Right atrium auricular region (tissue), 2 donors: ENCODE measurements around the gene MGLL. TPM values are rescaled to one million over a fixed set of nuclear protein-coding genes. Genes with fewer than 3 reads are reported as not detected.

Source experiments
- DNase-seq: peaks from one replicate; pipeline ENCODE4 v3.0.0-alpha.2; 2019; ENCODE audit warnings: low spot score
- H3K27ac ChIP-seq, 2 donors: fragments of 200-600 bp; sonication (generic); 1 replicate in 1 of 2; 2 replicates in 1 of 2; pipeline ENCODE4 v1.5.1; 2016 to 2019
- H3K27me3 ChIP-seq, 2 donors: fragments of 200-600 bp; sonication (generic); one replicate each; pipeline versions ENCODE4 v1.5.1 to v1.6.0; 2017 to 2019
- H3K36me3 ChIP-seq: fragments of 200-600 bp; sonication (generic); one replicate; pipeline ENCODE4 v1.5.1; 2016
- H3K4me1 ChIP-seq, 2 donors: fragments of 200-600 bp; sonication (generic); one replicate each; pipeline versions ENCODE4 v1.5.1 to v1.6.0; 2017 to 2019
- H3K4me3 ChIP-seq, 2 donors: fragments of 200-600 bp; sonication (generic); 1 replicate in 1 of 2; 2 replicates in 1 of 2; pipeline ENCODE4 v1.5.1; 2017 to 2019; ENCODE audit warnings: mild to moderate bottlenecking in 1 of 2, moderate library complexity in 1 of 2
- H3K9me3 ChIP-seq, 2 donors: fragments of 200-600 bp; sonication (generic); one replicate each; pipeline ENCODE4 v1.5.1; 2019
- total RNA-seq, 2 donors: library from RNA; depleted of rRNA; stranded (reverse); fragments of >200 nt; gene quantifications; one replicate each; pipeline ENCODE4 v1.1.0, GENCODE V29; 2016
- TF ChIP-seq, protein P1 (sequence below), 2 donors: fragments of 200-600 bp; sonication (generic); IDR thresholded peaks; one replicate each; pipeline ENCODE4 v1.5.1; 2019; ENCODE audit warnings: antibody characterized with exemption in 2 of 2

MGLL gene
- total RNA-seq, 2 donors from 2014 or later, result 36.3 to 46.4 TPM

DNA sequence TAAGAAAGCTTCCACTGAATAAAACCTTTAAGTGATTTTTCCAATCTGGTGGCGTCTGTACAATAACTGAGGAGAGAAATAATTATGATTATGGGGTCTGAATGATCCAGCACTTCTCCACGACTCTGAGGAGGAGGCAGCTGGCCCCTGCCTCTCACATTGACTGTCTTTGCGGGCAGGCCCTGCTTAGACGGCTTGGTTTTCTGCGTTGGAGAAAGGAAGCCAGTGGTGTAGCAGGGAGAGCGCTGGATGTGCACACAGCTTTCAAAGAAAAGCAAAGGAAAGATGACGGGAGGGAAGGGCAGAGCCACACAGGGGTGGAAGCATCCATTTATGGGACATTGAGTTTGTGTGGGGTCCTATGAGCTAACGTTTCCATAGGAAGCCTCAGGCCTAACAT, 62.5 kb downstream of the MGLL start:
- TF ChIP-seq, protein P1, sequence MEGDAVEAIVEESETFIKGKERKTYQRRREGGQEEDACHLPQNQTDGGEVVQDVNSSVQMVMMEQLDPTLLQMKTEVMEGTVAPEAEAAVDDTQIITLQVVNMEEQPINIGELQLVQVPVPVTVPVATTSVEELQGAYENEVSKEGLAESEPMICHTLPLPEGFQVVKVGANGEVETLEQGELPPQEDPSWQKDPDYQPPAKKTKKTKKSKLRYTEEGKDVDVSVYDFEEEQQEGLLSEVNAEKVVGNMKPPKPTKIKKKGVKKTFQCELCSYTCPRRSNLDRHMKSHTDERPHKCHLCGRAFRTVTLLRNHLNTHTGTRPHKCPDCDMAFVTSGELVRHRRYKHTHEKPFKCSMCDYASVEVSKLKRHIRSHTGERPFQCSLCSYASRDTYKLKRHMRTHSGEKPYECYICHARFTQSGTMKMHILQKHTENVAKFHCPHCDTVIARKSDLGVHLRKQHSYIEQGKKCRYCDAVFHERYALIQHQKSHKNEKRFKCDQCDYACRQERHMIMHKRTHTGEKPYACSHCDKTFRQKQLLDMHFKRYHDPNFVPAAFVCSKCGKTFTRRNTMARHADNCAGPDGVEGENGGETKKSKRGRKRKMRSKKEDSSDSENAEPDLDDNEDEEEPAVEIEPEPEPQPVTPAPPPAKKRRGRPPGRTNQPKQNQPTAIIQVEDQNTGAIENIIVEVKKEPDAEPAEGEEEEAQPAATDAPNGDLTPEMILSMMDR (IDR thresholded peaks at IDR 0.05), result no peak
- H3K4me3 ChIP-seq, result no peak overlapping the region
- H3K36me3 ChIP-seq, result peaks cover 5% of the 10 kb centered on the region
- H3K4me1 ChIP-seq, result peaks cover 0 to 40% of the 10 kb centered on the region in 2 donors
- no peaks in the 10 kb centered on the region for H3K9me3 ChIP-seq
- DNase-seq, result no peak
- peak overlapping the region; percentile 77 to 82 for H3K27ac ChIP-seq
- no peaks in the 10 kb centered on the region for H3K27me3 ChIP-seq

DNA sequence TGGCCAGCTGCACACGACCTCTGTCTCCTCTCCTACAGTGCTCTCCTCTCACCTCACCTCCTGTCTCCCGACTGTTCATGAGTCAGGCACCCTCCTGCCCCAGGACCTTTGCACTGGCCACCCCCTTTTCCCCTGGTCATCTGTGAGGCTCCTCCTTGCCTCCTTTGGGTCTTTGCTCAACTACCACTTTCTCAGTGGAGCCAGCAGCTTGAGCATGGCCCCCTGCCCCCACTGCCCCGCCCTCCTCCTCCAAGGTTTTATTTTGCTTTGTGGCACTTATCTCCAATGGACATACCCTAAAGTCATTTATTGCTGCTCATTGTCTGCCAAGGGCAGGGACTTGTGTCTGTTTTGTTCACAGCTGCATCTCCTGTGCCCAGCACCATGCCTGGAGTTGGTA, 64.3 kb downstream of the MGLL start:
- no peaks in the 10 kb centered on the region for H3K9me3 ChIP-seq
- TF ChIP-seq, protein P1 (IDR thresholded peaks at IDR 0.05), result no peak
- no peak overlapping the region for H3K4me3 ChIP-seq
- no peak for DNase-seq
- H3K36me3 ChIP-seq, result peaks cover 5% of the 10 kb centered on the region
- no peaks in the 10 kb centered on the region for H3K27me3 ChIP-seq
- H3K27ac ChIP-seq, result no peak overlapping the region
- peaks cover 0 to 25% of the 10 kb centered on the region in 2 donors for H3K4me1 ChIP-seq

DNA sequence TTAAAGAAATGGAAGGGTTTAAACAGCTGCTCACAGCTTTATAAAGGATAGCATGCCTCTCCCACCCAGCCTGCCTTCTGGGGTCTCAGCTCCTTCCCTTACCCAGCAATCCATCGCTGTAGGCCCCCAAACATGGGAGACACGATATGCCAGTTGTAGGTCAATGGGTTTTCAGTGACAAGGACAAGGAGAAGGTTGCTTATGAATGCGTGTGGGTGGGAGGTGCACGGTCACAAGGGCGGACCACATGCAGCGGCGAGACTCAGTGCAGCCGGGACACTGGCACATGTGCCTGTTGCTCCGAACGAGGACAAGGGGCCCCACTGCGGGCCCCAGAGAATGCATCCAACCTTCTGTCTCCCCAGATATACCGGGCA, 67.0 kb downstream of the MGLL start:
- DNase-seq, result no peak
- TF ChIP-seq, protein P1 (IDR thresholded peaks at IDR 0.05), result no peak
- Histone ChIP-seq H3K27ac (no peak overlapping the region), H3K9me3 (no peaks in the 10 kb centered on the region), H3K36me3 (peaks cover 5% of the 10 kb centered on the region), H3K4me3 (no peak overlapping the region), H3K4me1 (peaks cover 0 to 10% of the 10 kb centered on the region in 2 donors), H3K27me3 (no peaks in the 10 kb centered on the region)

DNA sequence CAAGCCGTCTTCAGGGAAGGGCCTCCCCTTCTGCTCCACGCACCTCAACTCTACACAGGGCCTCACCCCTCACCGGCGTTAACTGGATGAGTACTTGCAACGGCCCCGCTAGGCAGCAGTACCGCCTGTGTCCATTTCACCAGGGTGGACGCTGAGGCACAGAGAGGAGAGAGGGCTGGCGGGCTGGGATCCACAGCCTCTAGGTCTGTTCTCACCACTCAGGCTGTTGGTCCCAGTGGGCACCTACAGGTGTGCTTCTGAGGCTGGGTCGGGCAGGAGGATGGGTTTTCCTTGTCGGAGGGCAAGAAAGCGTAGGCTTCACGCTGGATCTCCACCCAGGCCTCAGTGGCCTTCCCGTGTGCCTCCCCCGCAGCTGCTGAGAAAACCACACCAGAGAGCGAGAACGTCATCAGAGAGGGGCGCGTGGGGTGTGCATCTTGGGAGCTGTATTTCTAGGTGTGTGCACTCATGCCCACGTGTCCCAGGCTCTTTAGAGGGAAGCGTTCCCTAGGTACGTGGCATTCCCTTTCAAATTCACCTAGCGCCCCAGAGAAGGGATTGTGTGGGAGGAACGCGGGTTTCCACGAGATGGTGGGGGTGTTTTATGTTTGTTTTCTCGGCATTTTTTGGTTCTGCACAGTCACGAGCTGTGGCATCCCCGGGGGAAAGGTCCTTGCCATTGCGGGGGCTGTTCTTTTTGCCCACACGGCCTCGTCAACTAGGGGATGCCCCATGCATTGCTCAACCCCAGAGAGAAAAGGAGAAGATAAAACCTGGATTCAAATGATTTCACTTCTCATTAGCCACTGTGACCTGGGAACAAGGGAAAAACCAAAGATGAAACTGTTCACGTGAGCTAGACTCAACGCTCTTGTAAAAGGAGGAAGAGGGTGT, 67.7 kb downstream of the MGLL start:
- Histone ChIP-seq H3K27ac (peak overlapping the region in 1 of 2 donors; percentile 44), H3K4me1 (peaks cover 0 to 17% of the 10 kb centered on the region in 2 donors), H3K9me3 (no peaks in the 10 kb centered on the region), H3K4me3 (no peak overlapping the region), H3K27me3 (no peaks in the 10 kb centered on the region), H3K36me3 (peaks cover 5% of the 10 kb centered on the region)
- TF ChIP-seq, protein P1 (IDR thresholded peaks at IDR 0.05), result no peak
- DNase-seq, result no peak

DNA sequence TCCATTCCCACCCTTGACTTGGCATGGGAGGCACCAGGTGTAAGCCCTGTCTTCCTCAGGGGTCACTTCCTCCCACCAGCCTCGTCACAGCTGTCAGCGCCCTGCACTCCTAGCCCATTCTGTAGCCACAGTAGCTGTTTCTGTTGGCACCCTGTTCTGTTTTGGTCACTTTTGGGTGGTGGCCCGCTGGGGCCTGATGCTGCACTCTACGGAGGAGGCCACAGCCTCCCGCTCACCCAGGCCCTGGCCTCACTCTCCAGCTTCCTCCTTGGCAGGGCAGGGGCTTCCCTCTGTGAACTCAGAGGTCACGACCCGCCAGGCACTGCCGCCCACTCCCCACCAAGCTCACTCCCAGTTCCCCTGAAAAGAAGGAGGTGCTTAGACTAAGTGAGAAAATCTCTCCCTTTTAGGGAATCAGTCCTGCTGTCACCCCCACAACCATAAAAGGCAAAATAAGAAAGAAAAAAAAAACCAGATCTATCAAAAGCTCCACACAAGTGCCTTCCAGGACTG, 68.4 kb downstream of the MGLL start:
- H3K27ac ChIP-seq, result peak overlapping the region in 1 of 2 donors; percentile 44

More for the DNA sequence above, 68.4 kb downstream of the MGLL start:
- TF ChIP-seq, protein P1 (IDR thresholded peaks at IDR 0.05), result no peak
- Histone ChIP-seq H3K27me3 (no peaks in the 10 kb centered on the region), H3K9me3 (no peaks in the 10 kb centered on the region), H3K4me1 (peaks cover 0 to 24% of the 10 kb centered on the region in 2 donors), H3K36me3 (no peaks in the 10 kb centered on the region), H3K4me3 (no peak overlapping the region)
- no peak for DNase-seq
